H1 (cell line): ENCODE data around the gene PTPN7. TPM values are rescaled to one million over a fixed set of nuclear protein-coding genes. Genes with fewer than 3 reads are reported as not detected.

Source experiments
- CTCF ChIA-PET: fragments of 300-600 bp; sonication (Branson Sonifier 250); formaldehyde crosslinking; loops from one replicate; lab custom pipeline; 2021; ENCODE audit not compliant: partially characterized antibody; lab: Charles Lee
- POLR2A ChIA-PET: fragments of 300-600 bp; sonication (Branson Sonifier 250); formaldehyde crosslinking; loops from one replicate; lab custom pipeline; 2021; ENCODE audit warnings: inconsistent platforms; ENCODE audit not compliant: partially characterized antibody; lab: Charles Lee
- DNase-seq, 2 experiments: peaks; one replicate each; pipeline versions ENCODE4 v3.0.0 to v3.0.0-alpha.2; 2010 to 2022; ENCODE audit warnings: low spot score in 2 of 2, low read depth in 1 of 2, mixed read lengths in 1 of 2
- FAIRE-seq: peaks from 2 replicates; lab custom pipeline; 2011; peaks lifted over from hg19 to GRCh38; lab: Jason Lieb, UNC
- H2AFZ ChIP-seq: 2 replicates; pipeline ENCODE4 v1.8.1; 2012; ENCODE audit warnings: low read length, inconsistent platforms
- H2AK5ac ChIP-seq: 2 replicates; pipeline ENCODE4 v1.6.1; 2013; ENCODE audit warnings: low read depth, low read length
- H2BK120ac ChIP-seq: replicated peaks from 2 replicates; pipeline ENCODE3; 2013; ENCODE audit warnings: low read depth, low read length, inconsistent platforms
- H2BK12ac ChIP-seq: 2 replicates; pipeline ENCODE4 v1.6.1; 2013; ENCODE audit warnings: low read depth, low read length
- H2BK15ac ChIP-seq: 2 replicates; pipeline ENCODE4 v1.6.1; 2013; ENCODE audit warnings: low read length
- H2BK20ac ChIP-seq: 2 replicates; pipeline ENCODE4 v1.6.1; 2013; ENCODE audit warnings: low read length
- H2BK5ac ChIP-seq: 2 replicates; pipeline ENCODE4 v1.6.1; 2013; ENCODE audit warnings: low read depth, low read length
- H3K14ac ChIP-seq: 2 replicates; pipeline ENCODE4 v1.6.1; 2013; ENCODE audit warnings: inconsistent platforms; ENCODE audit not compliant: insufficient read length
- H3K18ac ChIP-seq: 2 replicates; pipeline ENCODE4 v1.6.1; 2013; ENCODE audit warnings: low read length; ENCODE audit errors: extremely low read depth
- H3K23ac ChIP-seq: 2 replicates; pipeline ENCODE4 v1.6.1; 2013; ENCODE audit warnings: inconsistent platforms; ENCODE audit not compliant: insufficient read length
- H3K23me2 ChIP-seq: 2 replicates; pipeline ENCODE4 v1.6.1; 2013; ENCODE audit warnings: low read depth, low read length
- H3K27ac ChIP-seq: 2 replicates; pipeline ENCODE4 v1.6.1; 2011; ENCODE audit warnings: low read depth, low read length, inconsistent platforms
- H3K27me3 ChIP-seq, 4 experiments: replicated peaks in 1 of 4; 1 replicate in 1 of 4; 2 replicates in 3 of 4; pipeline versions ENCODE4 v1.6.1 to v1.8.1; 2011 to 2013; ENCODE audit warnings: low read length in 3 of 4, mild to moderate bottlenecking in 3 of 4, inconsistent platforms in 2 of 4, mixed read lengths in 2 of 4, moderate library complexity in 1 of 4; ENCODE audit not compliant: control insufficient read depth in 3 of 4, insufficient read depth in 3 of 4; ENCODE audit errors: extremely low read depth in 1 of 4
- H3K36me3 ChIP-seq, 4 experiments: 2 replicates each; pipeline versions ENCODE4 v1.6.1 to v1.8.1; 2011 to 2013; ENCODE audit warnings: mild to moderate bottlenecking in 4 of 4, low read length in 3 of 4, moderate library complexity in 2 of 4, control low read depth in 1 of 4, inconsistent platforms in 1 of 4; ENCODE audit not compliant: insufficient read depth in 4 of 4, control insufficient read depth in 2 of 4
- H3K4ac ChIP-seq: replicated peaks from 2 replicates; pipeline ENCODE3; 2013; ENCODE audit warnings: low read length, low read depth, mixed read lengths, inconsistent platforms; ENCODE audit not compliant: insufficient read length
- H3K4me1 ChIP-seq, 4 experiments: replicated peaks in 1 of 4; 1 replicate in 1 of 4; 2 replicates in 3 of 4; pipeline versions ENCODE4 v1.6.1 to v1.8.1; 2011 to 2013; ENCODE audit warnings: low read length in 3 of 4, inconsistent platforms in 2 of 4, mixed read lengths in 1 of 4; ENCODE audit not compliant: insufficient read depth in 4 of 4, control insufficient read depth in 3 of 4
- H3K4me2 ChIP-seq, 2 experiments: 2 replicates each; pipeline versions ENCODE4 v1.6.1 to v1.8.1; 2011 to 2013; ENCODE audit warnings: low read depth in 2 of 2, low read length in 2 of 2, control low read depth in 1 of 2, inconsistent platforms in 1 of 2, mild to moderate bottlenecking in 1 of 2; ENCODE audit not compliant: insufficient read depth in 1 of 2
- H3K4me3 ChIP-seq, 4 experiments: fragments of 200-600, 300-600 bp in 1 of 4; sonication (generic), shearing (Covaris generic), sonication (Bioruptor Twin) in 1 of 4; 2 replicates each; pipeline versions ENCODE4 v1.5.1 to v1.8.1; 2011 to 2016; ENCODE audit warnings: low read length in 4 of 4, low read depth in 3 of 4, control low read depth in 2 of 4, inconsistent platforms in 2 of 4, mild to moderate bottlenecking in 2 of 4, mixed read lengths in 1 of 4, moderate library complexity in 1 of 4; ENCODE audit not compliant: insufficient read depth in 2 of 4; ENCODE audit errors: extremely low read depth in 1 of 4
- H3K56ac ChIP-seq: replicated peaks from 2 replicates; pipeline ENCODE3; 2013; ENCODE audit warnings: low read depth, mild to moderate bottlenecking, mixed read lengths, low read length, inconsistent platforms; ENCODE audit not compliant: insufficient read length
- H3K79me1 ChIP-seq: 2 replicates; pipeline ENCODE4 v1.6.1; 2013; ENCODE audit warnings: low read depth, low read length, control low read depth
- H3K79me2 ChIP-seq, 2 experiments: 2 replicates each; pipeline versions ENCODE4 v1.6.1 to v1.8.1; 2012 to 2013; ENCODE audit warnings: low read length in 2 of 2, mild to moderate bottlenecking in 2 of 2, inconsistent platforms in 1 of 2; ENCODE audit not compliant: insufficient read depth in 2 of 2, control insufficient read depth in 1 of 2
- H3K9ac ChIP-seq, 4 experiments: replicated peaks in 1 of 4; 1 replicate in 1 of 4; 2 replicates in 3 of 4; pipeline versions ENCODE4 v1.6.1 to v1.8.1; 2011 to 2013; ENCODE audit warnings: low read depth in 3 of 4, low read length in 3 of 4, control low read depth in 2 of 4, mild to moderate bottlenecking in 2 of 4, moderate library complexity in 2 of 4, inconsistent platforms in 1 of 4; ENCODE audit errors: extremely low read depth in 1 of 4
- H3K9me3 ChIP-seq, 2 experiments: 2 replicates each; pipeline versions ENCODE4 v1.6.1 to v1.8.1; 2012 to 2013; ENCODE audit warnings: mild to moderate bottlenecking in 2 of 2, moderate library complexity in 2 of 2, control low read depth in 1 of 2, inconsistent platforms in 1 of 2, low read depth in 1 of 2, low read length in 1 of 2, mixed read lengths in 1 of 2; ENCODE audit not compliant: insufficient read depth in 2 of 2
- H4K20me1 ChIP-seq, 2 experiments: replicated peaks in 1 of 2; 2 replicates each; pipeline versions ENCODE3 to v1.8.1; 2011 to 2013; ENCODE audit warnings: inconsistent platforms in 2 of 2, low read length in 2 of 2, mild to moderate bottlenecking in 1 of 2; ENCODE audit not compliant: insufficient read depth in 2 of 2, control insufficient read depth in 1 of 2
- H4K5ac ChIP-seq: 2 replicates; pipeline ENCODE4 v1.6.1; 2013; ENCODE audit warnings: low read length, low read depth, mixed read lengths, inconsistent platforms; ENCODE audit not compliant: insufficient read length
- H4K8ac ChIP-seq: 2 replicates; pipeline ENCODE4 v1.8.0; 2013; ENCODE audit warnings: mild to moderate bottlenecking, moderate library complexity, low read length, inconsistent platforms; ENCODE audit not compliant: insufficient read depth; ENCODE audit errors: extremely low read depth
- H4K91ac ChIP-seq: replicated peaks from 2 replicates; pipeline ENCODE3; 2013; ENCODE audit warnings: low read length, mixed read lengths, inconsistent platforms; ENCODE audit not compliant: insufficient read length
- BACH1 ChIP-seq: IDR thresholded peaks from 2 replicates; pipeline ENCODE4 v1.6.1; 2012; ENCODE audit warnings: low read length, improper control_type of control experiment
- BRCA1 ChIP-seq: IDR thresholded peaks from 2 replicates; pipeline ENCODE4 v1.6.1; 2012; ENCODE audit warnings: low read depth, low read length, improper control_type of control experiment
- CBX8 ChIP-seq: fragments of 300-800, 300-1000 bp; sonication (generic); IDR thresholded peaks from 2 replicates; pipeline ENCODE4 v1.7.1; 2016; ENCODE audit warnings: low read depth, low read length, borderline replicate concordance
- CHD1 ChIP-seq: IDR thresholded peaks from 2 replicates; pipeline ENCODE4 v1.6.1; 2012; ENCODE audit warnings: low read depth, low read length, improper control_type of control experiment
- CREB1 ChIP-seq: IDR thresholded peaks from 2 replicates; pipeline ENCODE4 v1.6.1; 2012; ENCODE audit warnings: inconsistent platforms
- E2F6 ChIP-seq: IDR thresholded peaks from 2 replicates; pipeline ENCODE4 v1.6.1; 2012; ENCODE audit warnings: inconsistent platforms
- EGR1 ChIP-seq: IDR thresholded peaks from 2 replicates; pipeline ENCODE4 v1.6.1; 2011; ENCODE audit warnings: low read depth, low read length, borderline replicate concordance
- HDAC2 ChIP-seq, 2 experiments: fragments of 300-600 bp in 1 of 2; sonication (generic) in 1 of 2; IDR thresholded peaks; 2 replicates each; pipeline ENCODE4 v1.6.1; 2011 to 2012; ENCODE audit warnings: low read depth in 2 of 2, low read length in 2 of 2, mild to moderate bottlenecking in 2 of 2, moderate library complexity in 2 of 2, borderline replicate concordance in 1 of 2, inconsistent platforms in 1 of 2
- KDM5A ChIP-seq: fragments of 200-600 bp; IDR thresholded peaks from 2 replicates; pipeline ENCODE4 v1.7.1; 2012; ENCODE audit warnings: mild to moderate bottlenecking, low read length, inconsistent platforms, mixed read lengths
- POU5F1 ChIP-seq: IDR thresholded peaks from 2 replicates; pipeline ENCODE4 v1.6.1; 2011; ENCODE audit warnings: low read depth, mild to moderate bottlenecking, low read length, moderate library complexity
- RAD21 ChIP-seq, 2 experiments: IDR thresholded peaks in 1 of 2; conservative IDR thresholded peaks in 1 of 2; 2 replicates each; pipeline ENCODE4 v1.6.1; 2011; ENCODE audit warnings: low read depth in 2 of 2, low read length in 2 of 2, improper control_type of control experiment in 1 of 2, inconsistent platforms in 1 of 2, mild to moderate bottlenecking in 1 of 2, moderate library complexity in 1 of 2
- RNF2 ChIP-seq: fragments of 200-900, 300-1000 bp; sonication (generic); IDR thresholded peaks from 2 replicates; pipeline ENCODE4 v1.7.1; 2016; ENCODE audit warnings: borderline replicate concordance, low read depth, mild to moderate bottlenecking, antibody characterized with exemption, low read length; ENCODE audit not compliant: poor library complexity, severe bottlenecking; ENCODE audit errors: missing control alignments
- TBP ChIP-seq: IDR thresholded peaks from 2 replicates; pipeline ENCODE4 v1.6.1; 2011; ENCODE audit warnings: low read depth, low read length, improper control_type of control experiment
- WGBS, 2 experiments: shearing (Covaris generic) in 1 of 2; methylation state at CpG; one replicate each; pipeline versions ENCODE4 v1.1.6 to v1.1.7; 2013 to 2015; ENCODE audit warnings: low lambda C conversion rate in 2 of 2, mixed read lengths in 2 of 2, inconsistent platforms in 1 of 2, low coverage in 1 of 2, missing lambda C conversion rate in 1 of 2; ENCODE audit not compliant: insufficient replicate concordance in 2 of 2, insufficient coverage in 1 of 2, insufficient read length in 1 of 2; ENCODE audit errors: extremely low coverage in 1 of 2, missing lambda C conversion rate in 1 of 2; 5-methylcytosine and 5-hydroxymethylcytosine counted together
- polyA plus RNA-seq, 7 experiments: library from polyadenylated mRNA; depleted of rRNA in 3 of 7; stranded (reverse) in 5 of 7; unstranded in 2 of 7; fragments of >200 nt in 5 of 7; fragments of 200-250 nt in 2 of 7; gene quantifications; 1 replicate in 5 of 7; 2 replicates in 1 of 7; 4 replicates in 1 of 7; pipeline versions ENCODE4 v1.2.1 to v1.2.3, GENCODE V29; 2011 to 2013; ENCODE audit warnings: missing spikeins in 2 of 7, mixed read lengths in 2 of 7
- total RNA-seq: library from RNA; stranded (reverse); fragmentation: NEBNext Ultra II Directional; extraction: Animal tissue kit (Norgen Biotek cat#: 25700); gene quantifications from 2 replicates; pipeline ENCODE4 v1.2.1, GENCODE V29; 2021

The PTPN7 gene
- total and polyA plus RNA-seq, 2 of the 8 experiments (the other 6 are each of a cell fraction or from before 2014, with no cell fraction given), result 0.20 TPM; not detected in 1

- Histone ChIP-seq H3K4me2 (no peak overlapping the region), H4K5ac (no peak overlapping the region), H3K56ac (no peak overlapping the region), H3K4me1 (peaks cover 3 to 13% (median 9%) of the 10 kb centered on the region in 4 experiments; a peak in 6 of 7 replicates), H3K18ac (no peak overlapping the region), H2AK5ac (no peak overlapping the region), H3K27ac (no peak overlapping the region), H2AFZ (no peak overlapping the region), H3K9ac (no peak overlapping the region), H4K8ac (no peak overlapping the region), H2BK120ac (no peak overlapping the region), H4K91ac (no peak overlapping the region), H3K27me3 (peaks cover 0 to 7% (median 2%) of the 10 kb centered on the region in 4 experiments; a peak in 3 of 7 replicates), H3K9me3 (no peaks in the 10 kb centered on the region), H3K4ac (no peak overlapping the region), H3K23ac (no peak overlapping the region), H3K79me1 (peaks cover 8% of the 10 kb centered on the region), H2BK5ac (no peak overlapping the region), H4K20me1 (peaks cover 2 to 9% of the 10 kb centered on the region in 2 experiments), H3K14ac (no peak overlapping the region), H2BK15ac (no peak overlapping the region), H2BK12ac (no peak overlapping the region), H3K4me3 (no peak overlapping the region), H2BK20ac (no peak overlapping the region), H3K23me2 (peaks cover 13% of the 10 kb centered on the region), H3K36me3 (no peaks in the 10 kb centered on the region), H3K79me2 (peaks cover 3 to 22% of the 10 kb centered on the region in 2 experiments; a peak in 3 of 4 replicates)
- ChIA-PET POLR2A (interaction anchor here (1.3 to 1.6 kb wide), 2 partner anchors 11 to 15 kb away, joined by 3 to 4 read pairs; no protein-coding TSS in a partner anchor), CTCF (interaction anchor here (0.5 to 6.1 kb wide), 8 partner anchors 9 to 1207 kb away, joined by 3 to 50 read pairs (median 4); no protein-coding TSS in a partner anchor)
- FAIRE-seq, result no peak
- no peak for DNase-seq
- 96% methylated on average over 5 of the region's 5 CpGs; no CpG with 5 or more reads in 1 of the 2 experiments for WGBS, 2 experiments
- TF ChIP-seq CHD1 (no peak), BACH1 (no peak), KDM5A (no peak), BRCA1 (no peak), RNF2 (no peak), EGR1 (no peak), HDAC2 (IDR thresholded peaks at IDR 0.05; ENCODE audit: borderline replicate concordance in 1 of 2, low read depth in 2 of 2, low read length in 2 of 2) (no peak), CREB1 (no peak), RAD21 (IDR thresholded peaks at IDR 0.05 in 1 of 2, conservative IDR thresholded peaks at IDR 0.05 in 1 of 2; ENCODE audit: low read depth in 2 of 2, low read length in 2 of 2) (no peak), POU5F1 (no peak), E2F6 (no peak), CBX8 (no peak), TBP (no peak)
Observed at GRCh38 chr1:202146279-202146678, 14.1 kb downstream of the PTPN7 start.
